HuH-7.5 (cell line): ENCODE data around the gene ATG4D.
A peak's percentile ranks its signal among the peaks of the same experiment; 100 is the strongest.

Source experiments
- DNase-seq: peaks from one replicate; pipeline ENCODE4 v3.0.0; 2011; ENCODE audit warnings: low spot score

Gene ATG4D

GRCh38 chr19:10580979-10581631, 37.4 kb downstream of the ATG4D start:
- peak; percentile 75 for DNase-seq

- no peak for DNase-seq
Observed at GRCh38 chr19:10582091-10582490, 38.4 kb downstream of the ATG4D start.

GRCh38 chr19:10583036-10583776, 39.5 kb downstream of the ATG4D start:
- DNase-seq: no peak

- DNase-seq: no peak
Observed at GRCh38 chr19:10586396-10586795, 42.7 kb downstream of the ATG4D start.

DNA sequence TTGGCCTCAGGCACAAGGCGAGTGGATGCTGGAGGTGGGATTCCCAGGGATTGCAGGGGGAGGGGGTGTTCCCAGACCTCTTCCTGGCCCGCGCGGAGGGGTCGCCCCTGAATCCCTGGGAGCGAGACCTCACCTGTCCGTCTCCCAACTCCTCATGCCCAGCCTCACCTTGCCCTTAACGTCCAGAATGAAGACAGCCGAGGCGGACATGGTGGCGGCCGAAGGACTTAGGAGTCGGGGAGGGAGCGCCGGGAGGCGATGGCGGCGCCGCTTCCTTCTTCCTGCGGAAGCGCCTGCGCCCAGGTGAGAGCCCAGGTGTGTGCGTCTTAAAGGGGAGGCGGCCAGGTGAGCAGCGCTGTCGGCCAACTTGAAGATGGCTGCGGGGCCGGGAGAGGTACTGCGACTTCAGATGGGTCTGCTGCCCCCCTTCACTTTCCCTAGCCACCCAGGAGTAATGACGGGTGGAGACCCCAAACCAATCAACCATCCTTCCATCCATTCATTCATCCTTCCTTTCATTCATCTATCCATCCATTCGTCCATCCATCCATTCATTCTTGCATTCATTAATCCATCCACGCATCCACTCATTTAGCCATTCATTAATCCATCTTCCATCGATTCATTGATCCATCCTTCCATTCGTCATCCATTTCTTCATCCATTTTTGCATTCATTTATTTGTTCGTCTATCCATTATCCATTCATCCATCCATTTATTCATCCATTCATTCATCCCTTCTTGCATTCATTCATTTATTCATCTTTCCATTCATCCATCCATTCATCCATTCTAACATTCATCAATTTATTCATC, 43.5 kb downstream of the ATG4D start, which contains the start of gene AP1M2:
Gene AP1M2, minus strand, starts transcription at position 291 of the 817 bp plus-strand sequence. Its CDS starts 81 bp downstream, at position 210.
- no peak for DNase-seq

GRCh38 chr19:10587839-10588150, 44.1 kb downstream of the ATG4D start:
- no peak for DNase-seq

GRCh38 chr19:10593148-10593547, 49.4 kb downstream of the ATG4D start:
- no peak for DNase-seq

- no peak for DNase-seq
Observed at GRCh38 chr19:10593820-10594637, 50.3 kb downstream of the ATG4D start.

GRCh38 chr19:10600149-10600548, 56.4 kb downstream of the ATG4D start:
- DNase-seq: no peak

- DNase-seq: no peak
Observed at GRCh38 chr19:10601999-10602329, 58.3 kb downstream of the ATG4D start.

GRCh38 chr19:10602330-10603083, 58.8 kb downstream of the ATG4D start:
- peak; percentile 95 for DNase-seq
